ENCODE measurements around the gene DCC.
"Not testable (repeated sequence)": the region's sequence is repeated elsewhere in the genome, so short reads cannot be mapped to it uniquely, and the experiment has no call there.

DCC gene

GRCh38 chr18:53443336-53443735, 1103.3 kb downstream of the DCC start:
- no peak for FAIRE-seq

GRCh38 chr18:53443831-53444230, 1103.8 kb downstream of the DCC start:
- FAIRE-seq, result no peak

- no peak for FAIRE-seq
Measured at GRCh38 chr18:53451902-53452301, 1111.9 kb downstream of the DCC start.

- no peak for FAIRE-seq
Measured at GRCh38 chr18:53457068-53457467, 1117.1 kb downstream of the DCC start.

- no peak for FAIRE-seq
Measured at GRCh38 chr18:53458268-53458667, 1118.3 kb downstream of the DCC start.

- FAIRE-seq, result no peak
Measured at GRCh38 chr18:53458944-53459580, 1119.1 kb downstream of the DCC start.

GRCh38 chr18:53467756-53468155, 1127.8 kb downstream of the DCC start:
- FAIRE-seq, result no peak

GRCh38 chr18:53468173-53468572, 1128.2 kb downstream of the DCC start:
- FAIRE-seq, result not testable (repeated sequence)

- FAIRE-seq, result no peak
Measured at GRCh38 chr18:53472546-53472945, 1132.5 kb downstream of the DCC start.

- FAIRE-seq, result no peak
Measured at GRCh38 chr18:53478155-53478554, 1138.2 kb downstream of the DCC start.

- no peak for FAIRE-seq
Measured at GRCh38 chr18:53486296-53486695, 1146.3 kb downstream of the DCC start.

GRCh38 chr18:53489266-53489665, 1149.3 kb downstream of the DCC start:
- FAIRE-seq, result no peak

- no peak for FAIRE-seq
Measured at GRCh38 chr18:53490019-53490418, 1150.0 kb downstream of the DCC start.

- no peak for FAIRE-seq
Measured at GRCh38 chr18:53496028-53496427, 1156.0 kb downstream of the DCC start.

GRCh38 chr18:53503914-53504441, 1164.0 kb downstream of the DCC start:
- FAIRE-seq, result no peak

- no peak for FAIRE-seq
Measured at GRCh38 chr18:53508529-53508928, 1168.5 kb downstream of the DCC start.

- FAIRE-seq, result no peak
Measured at GRCh38 chr18:53509886-53510285, 1169.9 kb downstream of the DCC start.

- not testable (repeated sequence) for FAIRE-seq
Measured at GRCh38 chr18:53511725-53512124, 1171.7 kb downstream of the DCC start.

GRCh38 chr18:53521068-53521467, 1181.1 kb downstream of the DCC start:
- FAIRE-seq, result no peak

GRCh38 chr18:53526101-53526870, 1186.3 kb downstream of the DCC start:
- no peak for FAIRE-seq

- no peak for FAIRE-seq
Measured at GRCh38 chr18:53527365-53527764, 1187.4 kb downstream of the DCC start.

- no peak for FAIRE-seq
Measured at GRCh38 chr18:53531187-53531586, 1191.2 kb downstream of the DCC start.

- no peak for FAIRE-seq
Measured at GRCh38 chr18:53531896-53532295, 1191.9 kb downstream of the DCC start.

- no peak for FAIRE-seq
Measured at GRCh38 chr18:53534203-53534602, 1194.2 kb downstream of the DCC start.

Data from colon (tissue), 2 donors.